ENCODE measurements around the gene CENPX.

DNA sequence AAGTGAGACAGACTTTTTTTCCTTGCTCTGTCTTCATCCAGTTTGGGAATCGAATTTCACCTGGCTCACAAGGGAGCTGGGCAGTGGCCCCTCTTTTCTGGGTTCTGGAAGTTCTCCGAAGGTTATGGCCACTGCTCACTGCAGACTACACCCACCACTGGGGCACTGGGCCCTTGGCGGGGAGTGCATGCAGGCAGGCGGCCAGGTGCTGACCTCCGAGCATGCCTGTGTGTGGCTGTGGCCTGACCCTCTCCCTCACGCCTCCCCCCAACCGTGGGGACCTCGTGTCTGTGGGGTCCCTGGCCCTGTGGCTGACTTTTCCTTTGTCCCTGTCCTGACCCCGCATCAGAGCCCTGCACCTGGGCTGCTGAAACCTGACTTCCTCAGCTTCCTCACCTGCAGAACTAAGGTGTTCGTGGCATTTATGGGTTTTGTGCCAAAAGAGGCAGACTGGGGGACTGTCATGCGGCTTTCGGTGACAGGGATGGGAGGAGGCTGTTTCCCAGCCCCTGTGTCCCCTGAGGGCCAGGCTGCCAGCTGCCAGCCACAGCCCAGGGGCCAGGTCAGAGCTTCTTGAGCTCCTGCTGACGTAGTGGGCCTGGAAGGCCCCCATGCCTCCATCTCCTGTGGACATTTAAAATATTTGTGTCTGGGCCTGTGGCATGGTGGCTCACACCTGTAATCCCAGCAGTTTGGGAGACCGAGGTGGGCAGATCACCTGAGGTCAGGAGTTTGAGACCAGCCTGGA is 23.8 kb downstream of the CENPX start:
- TF ChIP-seq ZC3H10 (CRISPR knock-in tag; IDR thresholded peaks at IDR 0.05) (no peak), GLIS3 (CRISPR knock-in tag; IDR thresholded peaks at IDR 0.05) (no peak), ZFP3 (CRISPR knock-in tag; IDR thresholded peaks at IDR 0.05) (no peak), CREB5 (CRISPR knock-in tag; IDR thresholded peaks at IDR 0.05; ENCODE audit: low read depth) (no peak), ZFP30 (CRISPR knock-in tag; IDR thresholded peaks at IDR 0.05) (no peak), ZNF565 (CRISPR knock-in tag; conservative IDR thresholded peaks at IDR 0.05; ENCODE audit: low read depth) (no peak), TOX (CRISPR knock-in tag; IDR thresholded peaks at IDR 0.05; ENCODE audit: borderline replicate concordance) (no peak), CSRNP3 (CRISPR knock-in tag; IDR thresholded peaks at IDR 0.05) (no peak), ZNF70 (CRISPR knock-in tag; IDR thresholded peaks at IDR 0.05) (no peak), ZNF8 (CRISPR knock-in tag; IDR thresholded peaks at IDR 0.05) (no peak)
- TF ChIP-seq, protein P1, sequence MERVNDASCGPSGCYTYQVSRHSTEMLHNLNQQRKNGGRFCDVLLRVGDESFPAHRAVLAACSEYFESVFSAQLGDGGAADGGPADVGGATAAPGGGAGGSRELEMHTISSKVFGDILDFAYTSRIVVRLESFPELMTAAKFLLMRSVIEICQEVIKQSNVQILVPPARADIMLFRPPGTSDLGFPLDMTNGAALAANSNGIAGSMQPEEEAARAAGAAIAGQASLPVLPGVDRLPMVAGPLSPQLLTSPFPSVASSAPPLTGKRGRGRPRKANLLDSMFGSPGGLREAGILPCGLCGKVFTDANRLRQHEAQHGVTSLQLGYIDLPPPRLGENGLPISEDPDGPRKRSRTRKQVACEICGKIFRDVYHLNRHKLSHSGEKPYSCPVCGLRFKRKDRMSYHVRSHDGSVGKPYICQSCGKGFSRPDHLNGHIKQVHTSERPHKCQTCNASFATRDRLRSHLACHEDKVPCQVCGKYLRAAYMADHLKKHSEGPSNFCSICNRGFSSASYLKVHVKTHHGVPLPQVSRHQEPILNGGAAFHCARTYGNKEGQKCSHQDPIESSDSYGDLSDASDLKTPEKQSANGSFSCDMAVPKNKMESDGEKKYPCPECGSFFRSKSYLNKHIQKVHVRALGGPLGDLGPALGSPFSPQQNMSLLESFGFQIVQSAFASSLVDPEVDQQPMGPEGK (CRISPR knock-in tag; IDR thresholded peaks at IDR 0.05; ENCODE audit: borderline replicate concordance): no peak
